Natural killer cell (primary cell): ENCODE results near the gene FAM3D. TPM values are rescaled to one million over a fixed set of nuclear protein-coding genes. Genes with fewer than 3 reads are reported as not detected.

Source experiments
- ATAC-seq, 3 donors: fragments of 150-1000 bp in 2 of 3; fragments of 200-7000 bp in 1 of 3; cut with Tn5 transposase; 1 replicate in 1 of 3; 2 replicates in 2 of 3; pipeline ENCODE4 v1.10.0; 2021; ENCODE audit warnings: mild to moderate bottlenecking in 2 of 3, moderate library complexity in 2 of 3
- DNase-seq, 2 donors: peaks; one replicate each; pipeline versions ENCODE4 v3.0.0 to v3.0.0-alpha.2; 2013 to 2021; ENCODE audit warnings: mixed read lengths in 1 of 2
- H3K27ac ChIP-seq: one replicate; pipeline ENCODE4 v1.5.1; 2013; ENCODE audit warnings: mild to moderate bottlenecking, low read length
- H3K27me3 ChIP-seq: one replicate; pipeline ENCODE4 v1.6.1; 2013; ENCODE audit warnings: low read length; ENCODE audit not compliant: control insufficient read depth, insufficient read depth
- H3K36me3 ChIP-seq: one replicate; pipeline ENCODE4 v1.6.1; 2013; ENCODE audit warnings: low read length; ENCODE audit not compliant: control insufficient read depth, insufficient read depth
- H3K4me1 ChIP-seq: one replicate; pipeline ENCODE4 v1.6.1; 2013; ENCODE audit warnings: low read length; ENCODE audit not compliant: control insufficient read depth, insufficient read depth
- H3K4me3 ChIP-seq: one replicate; pipeline ENCODE4 v1.5.1; 2013; ENCODE audit warnings: low read length
- H3K9me3 ChIP-seq: one replicate; pipeline ENCODE4 v1.6.1; 2013; ENCODE audit warnings: low read length; ENCODE audit not compliant: control insufficient read depth, insufficient read depth
- H3K27ac Mint-ChIP-seq, 2 donors: one replicate each; pipeline ENCODE4 v1.8.0; 2022; ENCODE audit warnings: mild to moderate bottlenecking in 2 of 2, mixed read lengths in 2 of 2, moderate library complexity in 1 of 2
- H3K27me3 Mint-ChIP-seq, 2 donors: one replicate each; pipeline ENCODE4 v1.8.0; 2022; ENCODE audit warnings: low read depth in 2 of 2, mixed read lengths in 2 of 2
- H3K36me3 Mint-ChIP-seq: one replicate; pipeline ENCODE4 v1.8.0; 2022; ENCODE audit warnings: mixed read lengths
- H3K4me1 Mint-ChIP-seq, 2 donors: one replicate each; pipeline ENCODE4 v1.8.0; 2022; ENCODE audit warnings: mixed read lengths in 2 of 2
- H3K4me3 Mint-ChIP-seq: one replicate; pipeline ENCODE4 v1.8.0; 2022; ENCODE audit warnings: mild to moderate bottlenecking, moderate library complexity, mixed read lengths
- H3K9me3 Mint-ChIP-seq, 2 donors: one replicate each; pipeline ENCODE4 v1.8.0; 2022; ENCODE audit warnings: mixed read lengths in 2 of 2
- CTCF ChIP-seq: fragments of 200-600 bp; IDR thresholded peaks from one replicate; pipeline ENCODE4 v1.8.0; 2022; ENCODE audit warnings: antibody characterized with exemption
- WGBS: methylation state at CpG from one replicate; pipeline ENCODE4 v1.1.7; 2013; ENCODE audit warnings: missing lambda C conversion rate; ENCODE audit not compliant: insufficient coverage; 5-methylcytosine and 5-hydroxymethylcytosine counted together
- intact Hi-C: fragments of 100-400 bp; cut with micrococcal nuclease; formaldehyde crosslinking; loops from one replicate; pipeline ENCODE4 v1.14.2; 2022
- total RNA-seq, 4 donors: library from RNA; stranded (reverse); fragments of 120-200 nt in 1 of 4; gene quantifications; one replicate each; pipeline versions ENCODE4 v1.2.3 to v1.2.4, GENCODE V29; 2013 to 2022

Gene FAM3D
- total RNA-seq, 3 donors from 2014 or later (not counting 1 experiment from before 2014, with no cell fraction given) = not detected

- Mint-ChIP-seq H3K9me3 (no peaks in the 10 kb centered on the region), H3K27me3 (peaks cover 2 to 8% of the 10 kb centered on the region in 2 donors), H3K4me1 (no peaks in the 10 kb centered on the region), H3K4me3 (no peak overlapping the region), H3K36me3 (no peaks in the 10 kb centered on the region), H3K27ac (no peak overlapping the region)
- no peak for ATAC-seq
- no peak for TF ChIP-seq CTCF
- WGBS = 87% methylated on average over 5 of the region's 6 CpGs
- intact Hi-C loops = no loop called here
- Histone ChIP-seq H3K27me3 (no peaks in the 10 kb centered on the region), H3K27ac (no peak overlapping the region), H3K4me1 (no peaks in the 10 kb centered on the region), H3K9me3 (no peaks in the 10 kb centered on the region), H3K4me3 (no peak overlapping the region), H3K36me3 (no peaks in the 10 kb centered on the region)
- no peak for DNase-seq
Observed at GRCh38 chr3:58661836-58662420, 4.6 kb downstream of the FAM3D start.

GRCh38 chr3:58660998-58661397, 5.6 kb downstream of the FAM3D start:
- no peak for DNase-seq
- Histone ChIP-seq H3K4me1 (no peaks in the 10 kb centered on the region), H3K9me3 (no peaks in the 10 kb centered on the region), H3K4me3 (no peak overlapping the region), H3K27me3 (no peaks in the 10 kb centered on the region), H3K36me3 (no peaks in the 10 kb centered on the region), H3K27ac (no peak overlapping the region)
- Mint-ChIP-seq H3K9me3 (no peaks in the 10 kb centered on the region), H3K4me3 (no peak overlapping the region), H3K36me3 (no peaks in the 10 kb centered on the region), H3K4me1 (no peaks in the 10 kb centered on the region), H3K27me3 (peaks cover 6 to 8% of the 10 kb centered on the region in 2 donors), H3K27ac (no peak overlapping the region)
- intact Hi-C loops = no loop called here
- 75% methylated on average over 5 of the region's 6 CpGs for whole genome bisulfite sequencing
- ATAC-seq = no peak
- TF ChIP-seq CTCF = no peak

- intact Hi-C loops = no loop called here
- Mint-ChIP-seq H3K27ac (no peak overlapping the region), H3K9me3 (no peaks in the 10 kb centered on the region), H3K4me1 (no peaks in the 10 kb centered on the region), H3K27me3 (peaks cover 0 to 6% of the 10 kb centered on the region in 2 donors), H3K4me3 (no peak overlapping the region), H3K36me3 (no peaks in the 10 kb centered on the region)
- DNase-seq = no peak
- ATAC-seq = no peak
- TF ChIP-seq CTCF = no peak
- Histone ChIP-seq H3K4me3 (no peak overlapping the region), H3K27ac (no peak overlapping the region), H3K27me3 (no peaks in the 10 kb centered on the region), H3K9me3 (no peaks in the 10 kb centered on the region), H3K36me3 (no peaks in the 10 kb centered on the region), H3K4me1 (no peaks in the 10 kb centered on the region)
- 85% methylated on average over 15 of the region's 15 CpGs for WGBS
Observed at GRCh38 chr3:58659051-58659675, 7.4 kb downstream of the FAM3D start.

- no peak overlapping the region for H3K27ac Mint-ChIP-seq
- Histone ChIP-seq H3K27me3 (no peaks in the 10 kb centered on the region), H3K4me1 (no peaks in the 10 kb centered on the region), H3K36me3 (no peaks in the 10 kb centered on the region), H3K4me3 (no peak overlapping the region), H3K27ac (no peak overlapping the region), H3K9me3 (no peaks in the 10 kb centered on the region)
- intact Hi-C loops = no loop called here
- peaks cover 0 to 6% of the 10 kb centered on the region in 2 donors for H3K27me3 Mint-ChIP-seq
- H3K9me3 Mint-ChIP-seq = no peaks in the 10 kb centered on the region
- H3K4me3 Mint-ChIP-seq = no peak overlapping the region
- H3K4me1 Mint-ChIP-seq = no peaks in the 10 kb centered on the region
- no peak for DNase-seq
- no peak for ATAC-seq
- no peaks in the 10 kb centered on the region for H3K36me3 Mint-ChIP-seq
- no peak for TF ChIP-seq CTCF
- 93% methylated on average over 4 of the region's 4 CpGs for WGBS
Observed at GRCh38 chr3:58658508-58658907, 8.1 kb downstream of the FAM3D start.
